Measurements from ENCODE around the gene CAPN11.
"Not testable (repeated sequence)": the region's sequence is repeated elsewhere in the genome, so short reads cannot be mapped to it uniquely, and the experiment has no call there.

Gene CAPN11

DNA sequence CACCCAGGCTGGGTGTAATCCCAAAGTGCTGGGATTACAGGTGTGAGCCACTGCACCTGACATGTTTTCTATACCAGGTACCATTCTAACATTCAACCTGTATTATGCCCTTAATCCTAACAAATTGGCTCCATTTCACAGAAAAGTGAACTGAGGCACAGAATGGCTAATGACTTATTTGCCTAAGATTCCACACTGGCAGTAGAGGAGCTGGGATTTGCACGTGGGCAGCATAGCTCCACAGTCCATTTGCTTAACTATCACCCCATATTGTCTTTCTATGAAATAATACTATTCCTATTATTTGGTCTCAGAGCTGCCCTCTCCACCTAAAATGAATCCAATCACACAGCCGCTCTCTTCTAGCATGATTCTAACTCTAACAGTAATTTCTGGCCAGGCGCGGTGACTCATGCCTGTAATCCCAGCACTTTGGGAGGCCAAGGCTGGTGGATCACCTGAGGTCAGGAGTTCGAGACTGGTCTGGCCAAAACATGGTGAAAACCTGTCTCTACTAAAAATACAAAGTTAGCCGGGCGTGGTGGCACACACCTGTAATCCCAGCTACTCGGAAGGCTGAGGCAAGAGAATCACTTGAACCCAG lies 34.8 kb downstream of the CAPN11 start:
- TF ChIP-seq CTCF (IDR thresholded peaks at IDR 0.05; ENCODE audit: low read depth, low read length) = no peak
- in situ Hi-C loops (cut with HindIII; ENCODE audit: low sequenced_read_pairs) = no loop called here
- no peak overlapping the region for H3K4me3 ChIP-seq (ENCODE audit: low read depth, low read length)
- no peak for DNase-seq (ENCODE audit: low read depth, low spot score)

GRCh38 chr6:44194326-44194725 lies 35.7 kb downstream of the CAPN11 start:
- no peak for DNase-seq (ENCODE audit: low read depth, low spot score)
- no peak for TF ChIP-seq CTCF (IDR thresholded peaks at IDR 0.05; ENCODE audit: low read depth, low read length)
- in situ Hi-C loops (cut with HindIII; ENCODE audit: low sequenced_read_pairs) = no loop called here
- no peak overlapping the region for H3K4me3 ChIP-seq (ENCODE audit: low read depth, low read length)

- DNase-seq (ENCODE audit: low read depth, low spot score); H3K4me3 ChIP-seq (ENCODE audit: low read depth, low read length); in situ Hi-C loops (cut with HindIII; ENCODE audit: low sequenced_read_pairs): not testable (repeated sequence)
These were observed 37.7 kb downstream of the CAPN11 start for GRCh38 chr6:44196351-44196750.

DNA sequence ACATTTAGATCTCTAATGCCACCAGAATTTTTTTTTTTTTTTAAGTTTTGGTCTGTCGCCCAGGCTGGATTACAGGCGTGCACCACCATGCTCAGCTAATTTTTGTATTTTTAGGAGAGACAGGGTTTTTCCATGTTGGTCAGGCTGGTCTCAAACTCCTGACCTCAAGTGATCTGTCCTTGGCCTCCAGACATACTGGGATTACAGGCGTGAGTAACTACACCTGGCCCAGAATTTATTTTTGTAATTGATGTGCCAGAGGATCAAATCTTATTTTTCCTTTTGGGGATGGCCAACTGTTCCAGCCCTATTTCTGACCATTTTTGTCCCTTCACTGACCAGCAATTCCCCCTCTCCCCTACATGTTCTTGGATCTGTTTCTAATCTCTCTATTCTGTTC lies 40.1 kb downstream of the CAPN11 start:
- TF ChIP-seq CTCF (IDR thresholded peaks at IDR 0.05; ENCODE audit: low read depth, low read length) = no peak
- H3K4me3 ChIP-seq (ENCODE audit: low read depth, low read length) = no peak overlapping the region
- in situ Hi-C loops (cut with HindIII; ENCODE audit: low sequenced_read_pairs) = no loop called here
- no peak for DNase-seq (ENCODE audit: low read depth, low spot score)

DNA sequence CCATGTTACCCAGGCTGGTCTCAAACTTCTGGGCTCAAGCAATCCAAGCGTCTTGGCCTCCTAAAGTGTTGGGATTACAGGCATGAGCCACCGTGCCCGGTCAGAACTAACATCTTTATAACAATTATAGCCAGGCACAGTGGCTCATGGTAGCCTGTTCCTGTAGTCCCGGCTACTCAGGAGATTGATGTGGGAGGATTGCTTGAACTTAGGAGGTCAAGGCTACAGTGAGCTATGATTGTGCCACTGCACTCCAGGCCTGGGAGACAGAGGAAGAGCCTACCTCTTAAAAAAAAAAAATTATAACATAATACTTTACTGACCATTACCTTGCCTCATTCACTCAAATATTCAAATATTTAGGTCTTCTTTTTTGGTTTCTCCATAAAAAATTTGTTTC lies 41.3 kb downstream of the CAPN11 start:
- TF ChIP-seq CTCF (IDR thresholded peaks at IDR 0.05; ENCODE audit: low read depth, low read length) = no peak
- no peak overlapping the region for H3K4me3 ChIP-seq (ENCODE audit: low read depth, low read length)
- no peak for DNase-seq (ENCODE audit: low read depth, low spot score)
- in situ Hi-C loops (cut with HindIII; ENCODE audit: low sequenced_read_pairs) = no loop called here

GRCh38 chr6:44201200-44201599 lies 42.6 kb downstream of the CAPN11 start:
- no peak overlapping the region for H3K4me3 ChIP-seq (ENCODE audit: low read depth, low read length)
- no peak for TF ChIP-seq CTCF (IDR thresholded peaks at IDR 0.05; ENCODE audit: low read depth, low read length)
- in situ Hi-C loops (cut with HindIII; ENCODE audit: low sequenced_read_pairs) = no loop called here
- DNase-seq (ENCODE audit: low read depth, low spot score) = no peak

- no peak for DNase-seq (ENCODE audit: low read depth, low spot score)
- in situ Hi-C loops (cut with HindIII; ENCODE audit: low sequenced_read_pairs) = no loop called here
- TF ChIP-seq CTCF (IDR thresholded peaks at IDR 0.05; ENCODE audit: low read depth, low read length) = no peak
- H3K4me3 ChIP-seq (ENCODE audit: low read depth, low read length) = no peak overlapping the region
These were observed 43.2 kb downstream of the CAPN11 start for GRCh38 chr6:44201638-44202303.

Measured in astrocyte of the spinal cord (primary cell).